Pancreas (tissue), 10 donors: ENCODE data around the gene RPP30. TPM values are rescaled to one million over a fixed set of nuclear protein-coding genes. Genes with fewer than 3 reads are reported as not detected.

ENCODE experiments used
- ATAC-seq, 4 donors: fragments of 200-7000 bp; cut with Tn5 transposase; one replicate each; pipeline versions ENCODE4 v1.8.0 to v1.9.1; 2020; ENCODE audit warnings: mild to moderate bottlenecking in 4 of 4, moderate library complexity in 4 of 4
- DNase-seq, 6 donors: peaks; one replicate each; pipeline ENCODE4 v3.0.0-alpha.2; 2020
- FAIRE-seq: peaks from 2 replicates; lab custom pipeline; 2012; peaks lifted over from hg19 to GRCh38; lab: Jason Lieb, UNC
- H3K27ac ChIP-seq, 4 donors: fragments of 200-600 bp; sonication (generic); 1 replicate in 3 of 4; 2 replicates in 1 of 4; pipeline versions ENCODE4 v1.5.0 to v1.8.0; 2020
- H3K27me3 ChIP-seq, 4 donors: fragments of 200-600 bp; one replicate each; pipeline ENCODE4 v1.8.0; 2021
- H3K36me3 ChIP-seq, 3 donors: fragments of 200-600 bp; sonication (generic) in 1 of 3; one replicate each; pipeline versions ENCODE4 v1.5.0 to v1.8.0; 2020 to 2021
- H3K4me1 ChIP-seq, 3 donors: fragments of 200-600 bp; one replicate each; pipeline ENCODE4 v1.8.0; 2021
- H3K4me3 ChIP-seq, 4 donors: fragments of 200-600 bp; sonication (generic) in 2 of 4; one replicate each; pipeline versions ENCODE4 v1.5.0 to v1.8.0; 2020 to 2021
- H3K9me3 ChIP-seq, 4 donors: fragments of 200-600 bp; one replicate each; pipeline ENCODE4 v1.8.0; 2021
- CTCF ChIP-seq, 4 donors: fragments of 200-600 bp; sonication (generic) in 3 of 4; IDR thresholded peaks; one replicate each; pipeline versions ENCODE4 v1.5.0 to v1.8.0; 2021; ENCODE audit warnings: antibody characterized with exemption in 4 of 4
- WGBS, 2 donors: extraction: QIAGEN DNeasy Blood & Tissue Kit; methylation state at CpG; one replicate each; pipeline ENCODE4 v1.1.7; 2013; 5-methylcytosine and 5-hydroxymethylcytosine counted together
- intact Hi-C, 3 donors: fragments of 100-400 bp; cut with DNase I; formaldehyde crosslinking; loops; one replicate each; pipeline versions ENCODE4 v1.11.1 to v1.14.2; 2022
- polyA plus RNA-seq, 2 donors: library from polyadenylated mRNA; stranded (reverse); fragments of 200-250 nt; gene quantifications; one replicate each; pipeline ENCODE4 v1.2.3, GENCODE V29; 2013
- total RNA-seq, 6 donors: library from RNA; stranded (reverse); fragmentation: NEBNext Ultra II Directional in 4 of 6; extraction: Animal tissue kit (Norgen Biotek cat#: 25700) in 4 of 6; gene quantifications; one replicate each; pipeline versions ENCODE4 v1.2.1 to v1.2.4, GENCODE V29; 2021 to 2023
- donor health status: healthy with polysubstance abuse.
- donor health status: DM: no; HTN: no; CAD: no; lungs with moderate emphysema.
- donor health status: DM: no; HTN: no; CAD: no.
- donor health status: control.
- donor health status: control.
- donor health status: Bipolar disorder and iron deficiency.
- donor health status: DM: yes; HTN: yes; CAD: no.
- donor health status: DM: no; HTN: no; CAD: no.
- donor health status: DM: no; HTN: no; CAD: no.
- donor health status: DM: yes; HTN: yes; CAD: no.

RPP30 gene
- total and polyA plus RNA-seq, 8 donors = 5.8 to 23.1 (median 10.2) TPM

DNA sequence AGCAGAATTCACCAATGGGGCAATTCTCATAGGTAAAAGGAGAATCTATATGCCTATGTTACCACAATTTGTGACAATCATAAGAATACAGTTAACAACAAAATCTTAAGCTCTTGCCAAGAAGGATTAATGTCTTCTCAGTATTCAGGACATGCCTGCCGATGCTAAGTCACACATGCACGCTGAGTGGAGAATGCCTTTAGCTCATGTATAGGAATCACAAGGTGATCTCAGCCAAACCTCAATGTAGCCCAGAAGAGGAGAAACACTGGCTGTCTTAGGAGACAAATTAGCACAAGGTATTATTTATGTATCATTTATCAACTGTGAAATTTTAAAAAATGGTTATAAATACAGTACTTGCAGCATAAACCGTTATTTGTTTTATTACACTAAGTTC, 16.6 kb upstream of the RPP30 start:
- DNase-seq (no peak), FAIRE-seq (no peak), ATAC-seq (no peak)
- no peak overlapping the region for H3K27ac ChIP-seq
- 66 to 74% methylated on average over 3 of the region's 3 CpGs for WGBS, 2 donors
- peaks cover 0 to 41% (median 18%) of the 10 kb centered on the region in 4 donors for H3K27me3 ChIP-seq
- TF ChIP-seq CTCF (IDR thresholded peaks at IDR 0.05) = no peak
- H3K9me3 ChIP-seq = no peaks in the 10 kb centered on the region
- no peak overlapping the region for H3K4me3 ChIP-seq
- H3K36me3 ChIP-seq = no peaks in the 10 kb centered on the region
- intact Hi-C loops = no loop called here
- H3K4me1 ChIP-seq = no peaks in the 10 kb centered on the region

DNA sequence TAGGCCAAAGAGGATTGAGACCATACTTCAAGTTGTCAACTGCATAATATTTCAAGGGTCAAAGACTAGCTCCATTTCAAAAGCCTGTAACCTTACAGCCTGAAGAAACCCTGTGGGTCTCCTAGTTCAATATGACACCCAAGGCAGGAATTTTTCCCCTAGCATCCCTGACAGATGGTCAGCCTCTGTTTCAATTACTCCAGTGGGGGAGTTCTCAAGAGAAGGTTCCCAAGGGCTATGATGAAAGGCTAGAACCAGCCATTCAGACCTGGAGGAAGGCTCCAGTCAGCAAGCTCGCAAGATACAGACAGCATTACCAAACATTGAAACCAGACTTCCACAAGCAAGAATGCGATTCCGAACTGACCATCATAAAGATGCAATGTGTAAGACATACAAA, 15.5 kb upstream of the RPP30 start:
- 94% methylated on average over 3 of the region's 3 CpGs for WGBS, 2 donors

GRCh38 chr10:90856964-90857634, 14.7 kb upstream of the RPP30 start:
- no peaks in the 10 kb centered on the region for H3K4me1 ChIP-seq
- peak in 3 of 4 donors; percentile 13 to 16 (median 13) for ATAC-seq
- peak overlapping the region; percentile 35 to 67 (median 48) for H3K4me3 ChIP-seq
- DNase-seq = peak in 3 of 6 donors; percentile 11 to 66 (median 60)
- intact Hi-C loops = no loop called here
- WGBS, 2 donors = 8 to 11% methylated on average over 44 to 59 of the region's 59 CpGs
- no peaks in the 10 kb centered on the region for H3K9me3 ChIP-seq
- H3K27me3 ChIP-seq = peaks cover 0 to 41% (median 18%) of the 10 kb centered on the region in 4 donors
- TF ChIP-seq CTCF (IDR thresholded peaks at IDR 0.05) = no peak
- no peaks in the 10 kb centered on the region for H3K36me3 ChIP-seq
- H3K27ac ChIP-seq = peak overlapping the region in 2 of 4 donors; percentile 19 to 22
- FAIRE-seq = no peak

More for the DNA sequence above, 15.5 kb upstream of the RPP30 start:
- no peak for TF ChIP-seq CTCF (IDR thresholded peaks at IDR 0.05)
- no peak overlapping the region for H3K4me3 ChIP-seq
- H3K36me3 ChIP-seq = no peaks in the 10 kb centered on the region
- intact Hi-C loops = no loop called here
- no peak for DNase-seq
- no peak overlapping the region for H3K27ac ChIP-seq
- H3K4me1 ChIP-seq = no peaks in the 10 kb centered on the region
- ATAC-seq = no peak
- H3K9me3 ChIP-seq = no peaks in the 10 kb centered on the region
- peaks cover 0 to 41% (median 18%) of the 10 kb centered on the region in 4 donors for H3K27me3 ChIP-seq
- no peak for FAIRE-seq

GRCh38 chr10:90857635-90858460, 13.9 kb upstream of the RPP30 start, which contains the start of gene HTR7:
Gene HTR7 (minus strand): TSS chr10:90858039. CDS start chr10:90857671, 368 bp downstream.
- ATAC-seq (peak; percentile 91 to 93 (median 92)), FAIRE-seq (no peak), DNase-seq (peak; percentile 35 to 87 (median 57))
- no peaks in the 10 kb centered on the region for H3K9me3 ChIP-seq
- intact Hi-C loops = no loop called here
- WGBS, 2 donors = 1% methylated on average over 40 to 104 of the region's 104 CpGs
- no peaks in the 10 kb centered on the region for H3K4me1 ChIP-seq
- peak within 1 kb of the TSS; percentile 35 to 67 (median 48) for H3K4me3 ChIP-seq
- peak; percentile 16 to 47 (median 42) for TF ChIP-seq CTCF (IDR thresholded peaks at IDR 0.05)
- H3K36me3 ChIP-seq = no peaks in the 10 kb centered on the region
- H3K27ac ChIP-seq = peak within 1 kb of the TSS in 2 of 4 donors; percentile 19 to 22
- peaks cover 0 to 36% (median 17%) of the 10 kb centered on the region in 4 donors for H3K27me3 ChIP-seq
